IMR-90 (cell line): ENCODE data around the gene CPNE9. TPM values are rescaled to one million over a fixed set of nuclear protein-coding genes. Genes with fewer than 3 reads are reported as not detected.

Experiments used
- ATAC-seq: fragments of 200-7000 bp; cut with Tn5 transposase; 2 replicates; pipeline ENCODE4 v1.9.1; 2020; ENCODE audit warnings: low read depth, mild to moderate bottlenecking, moderate library complexity
- BruUV-seq: library from RNA; stranded (reverse); fragments of 400-500 nt; replicated peaks from 2 replicates; lab custom pipeline; 2021; lab: Mats Ljungman, UMichigan
- CTCF ChIA-PET: fragments of 300-600 bp; formaldehyde crosslinking; extraction: SDS; loops from one replicate; lab custom pipeline; 2021; ENCODE audit warnings: antibody characterized with exemption; lab: Yijun Ruan, JAX
- POLR2A ChIA-PET: fragments of 300-600 bp; sonication (Branson Sonifier 250); formaldehyde crosslinking; loops from one replicate; lab custom pipeline; 2022; ENCODE audit warnings: antibody characterized with exemption; ENCODE audit not compliant: unreplicated experiment; lab: Charles Lee
- DNase-seq: peaks from one replicate; pipeline ENCODE4 v3.0.0; 2013
- H2AFZ ChIP-seq: replicated peaks from 2 replicates; pipeline ENCODE3; 2013; ENCODE audit warnings: low read length, mild to moderate bottlenecking; ENCODE audit not compliant: poor library complexity
- H2AK5ac ChIP-seq: 2 replicates; pipeline ENCODE4 v1.6.1; 2013; ENCODE audit warnings: low read depth, low read length, inconsistent platforms
- H2AK9ac ChIP-seq: replicated peaks from 2 replicates; pipeline ENCODE3; 2013; ENCODE audit warnings: mild to moderate bottlenecking, low read depth, low read length, moderate library complexity; ENCODE audit not compliant: poor library complexity
- H2BK120ac ChIP-seq: 2 replicates; pipeline ENCODE4 v1.6.1; 2013; ENCODE audit warnings: low read depth, low read length, inconsistent platforms
- H2BK15ac ChIP-seq: 3 replicates; pipeline ENCODE4 v1.6.1; 2013; ENCODE audit warnings: low read depth, low read length, inconsistent platforms
- H2BK20ac ChIP-seq: 2 replicates; pipeline ENCODE4 v1.6.1; 2013; ENCODE audit warnings: low read depth, mild to moderate bottlenecking, inconsistent platforms, low read length, moderate library complexity
- H2BK5ac ChIP-seq: 2 replicates; pipeline ENCODE4 v1.6.1; 2013; ENCODE audit warnings: mild to moderate bottlenecking, low read depth, low read length, inconsistent platforms; ENCODE audit not compliant: poor library complexity, severe bottlenecking
- H3K14ac ChIP-seq: replicated peaks from 2 replicates; pipeline ENCODE4 v1.6.1; 2013; ENCODE audit warnings: low read depth, low read length, inconsistent platforms
- H3K18ac ChIP-seq: 2 replicates; pipeline ENCODE4 v1.6.1; 2013; ENCODE audit warnings: low read depth, low read length, control low read depth
- H3K23ac ChIP-seq: 2 replicates; pipeline ENCODE4 v1.6.1; 2013; ENCODE audit warnings: low read depth, low read length, inconsistent platforms
- H3K27ac ChIP-seq: 2 replicates; pipeline ENCODE4 v1.5.1; 2013; ENCODE audit warnings: mild to moderate bottlenecking, control low read depth, low read length; ENCODE audit not compliant: insufficient read depth
- H3K27me3 ChIP-seq: 2 replicates; pipeline ENCODE4 v1.6.1; 2013; ENCODE audit warnings: low read length; ENCODE audit not compliant: control insufficient read depth, insufficient read depth
- H3K36me3 ChIP-seq: 2 replicates; pipeline ENCODE4 v1.6.1; 2013; ENCODE audit warnings: low read length, mixed read lengths; ENCODE audit not compliant: control insufficient read depth, insufficient read depth
- H3K4ac ChIP-seq: 2 replicates; pipeline ENCODE4 v1.6.1; 2013; ENCODE audit warnings: low read depth, low read length, inconsistent platforms
- H3K4me1 ChIP-seq: 2 replicates; pipeline ENCODE4 v1.6.1; 2013; ENCODE audit warnings: low read length, mixed read lengths; ENCODE audit not compliant: control insufficient read depth, insufficient read depth
- H3K4me2 ChIP-seq: 2 replicates; pipeline ENCODE4 v1.6.1; 2013; ENCODE audit warnings: low read depth, mild to moderate bottlenecking, control low read depth, low read length, moderate library complexity
- H3K4me3 ChIP-seq: 2 replicates; pipeline ENCODE4 v1.5.1; 2013; ENCODE audit warnings: low read depth, mild to moderate bottlenecking, control low read depth, low read length, moderate library complexity; ENCODE audit not compliant: insufficient read depth
- H3K56ac ChIP-seq: 2 replicates; pipeline ENCODE4 v1.6.1; 2013; ENCODE audit warnings: low read length, inconsistent platforms; ENCODE audit not compliant: insufficient read depth; ENCODE audit errors: extremely low read depth
- H3K79me1 ChIP-seq, 2 experiments: 2 replicates each; pipeline ENCODE4 v1.6.1; 2013; ENCODE audit warnings: low read length in 2 of 2, inconsistent platforms in 1 of 2, low read depth in 1 of 2
- H3K9ac ChIP-seq: 2 replicates; pipeline ENCODE4 v1.6.1; 2013; ENCODE audit warnings: low read depth, low read length, control low read depth
- H3K9me1 ChIP-seq: 2 replicates; pipeline ENCODE4 v1.6.1; 2013; ENCODE audit warnings: low read length, inconsistent platforms; ENCODE audit not compliant: insufficient read depth
- H3K9me3 ChIP-seq: 2 replicates; pipeline ENCODE4 v1.6.1; 2013; ENCODE audit warnings: low read length; ENCODE audit not compliant: control insufficient read depth, insufficient read depth
- H4K20me1 ChIP-seq: 2 replicates; pipeline ENCODE4 v1.6.1; 2013; ENCODE audit warnings: low read length, inconsistent platforms; ENCODE audit not compliant: insufficient read depth
- H4K5ac ChIP-seq: 2 replicates; pipeline ENCODE4 v1.6.1; 2013; ENCODE audit warnings: mild to moderate bottlenecking, low read depth, low read length, control low read depth
- H4K8ac ChIP-seq, 2 experiments: 2 replicates each; pipeline ENCODE4 v1.6.1; 2013; ENCODE audit warnings: low read depth in 2 of 2, low read length in 2 of 2, control low read depth in 1 of 2, inconsistent platforms in 1 of 2
- H4K91ac ChIP-seq: 2 replicates; pipeline ENCODE4 v1.6.1; 2013; ENCODE audit warnings: low read depth, low read length, inconsistent platforms; ENCODE audit not compliant: insufficient read depth
- BHLHE40 ChIP-seq: fragments of 150-350 bp; IDR thresholded peaks from 2 replicates; pipeline ENCODE4 v1.6.1; 2016; ENCODE audit warnings: mild to moderate bottlenecking, low read depth, low read length
- CEBPB ChIP-seq: IDR thresholded peaks from 2 replicates; pipeline ENCODE4 v1.6.1; 2012; ENCODE audit warnings: low read depth, low read length, improper control_type of control experiment
- CHD1 ChIP-seq: IDR thresholded peaks from 2 replicates; pipeline ENCODE4 v1.6.1; 2012; ENCODE audit warnings: low read depth, low read length, improper control_type of control experiment
- ELK1 ChIP-seq: fragments of 150-350 bp; IDR thresholded peaks from 2 replicates; pipeline ENCODE4 v1.6.1; 2016; ENCODE audit warnings: low read depth, mild to moderate bottlenecking, low read length, moderate library complexity, borderline replicate concordance
- FOS ChIP-seq: fragments of 150-350 bp; IDR thresholded peaks from 2 replicates; pipeline ENCODE4 v1.6.1; 2016; ENCODE audit warnings: low read depth, low read length
- MAFK ChIP-seq: IDR thresholded peaks from 2 replicates; pipeline ENCODE4 v1.6.1; 2012; ENCODE audit warnings: low read depth, low read length, improper control_type of control experiment
- MAZ ChIP-seq: IDR thresholded peaks from 2 replicates; pipeline ENCODE4 v1.6.1; 2012; ENCODE audit warnings: low read depth, mild to moderate bottlenecking, low read length, improper control_type of control experiment, moderate library complexity, borderline replicate concordance
- MXI1 ChIP-seq: IDR thresholded peaks from 2 replicates; pipeline ENCODE4 v1.6.1; 2012; ENCODE audit warnings: low read depth, mild to moderate bottlenecking, low read length, moderate library complexity, borderline replicate concordance
- NFE2L2 ChIP-seq: fragments of 150-350 bp; IDR thresholded peaks from 2 replicates; pipeline ENCODE4 v1.6.1; 2016; ENCODE audit warnings: low read depth, mild to moderate bottlenecking, low read length
- POLR2A ChIP-seq: IDR thresholded peaks from 2 replicates; pipeline ENCODE4 v1.6.1; 2012; ENCODE audit warnings: mild to moderate bottlenecking, low read depth, low read length
- RAD21 ChIP-seq: IDR thresholded peaks from 2 replicates; pipeline ENCODE4 v1.6.1; 2012; ENCODE audit warnings: low read length, improper control_type of control experiment
- SMC3 ChIP-seq: fragments of 150-350 bp; IDR thresholded peaks from 2 replicates; pipeline ENCODE4 v1.6.1; 2016; ENCODE audit warnings: low read depth, mild to moderate bottlenecking, antibody characterized with exemption, low read length, moderate library complexity
- dilution Hi-C: fragments of 300-500 bp; cut with HindIII; formaldehyde crosslinking; loops from one replicate; pipeline ENCODE4 v1.14.3; 2018; ENCODE audit warnings: low sequenced_read_pairs; ENCODE audit not compliant: unreplicated experiment
- in situ Hi-C: fragments of 300-500 bp; cut with MboI; formaldehyde crosslinking; loops from 3 replicates; pipeline ENCODE4 v1.14.3; 2019; ENCODE audit warnings: low sequenced_read_pairs, inconsistent platforms, mixed read lengths
- intact Hi-C: fragments of 100-400 bp; cut with micrococcal nuclease; formaldehyde crosslinking; loops from 2 replicates; pipeline ENCODE4 v1.10.0; 2022
- polyA plus RNA-seq, 3 experiments: library from polyadenylated mRNA; depleted of rRNA; stranded (reverse); fragments of >200 nt; gene quantifications; 2 replicates each; pipeline ENCODE4 v1.2.3, GENCODE V29; 2012; ENCODE audit warnings: low replicate concordance in 1 of 3
- total RNA-seq: library from RNA; depleted of rRNA; stranded (reverse); fragments of >200 nt; gene quantifications from 2 replicates; pipeline ENCODE4 v1.2.3, GENCODE V29; 2012
- TF ChIP-seq, protein P1 (sequence below): fragments of 150-350 bp; IDR thresholded peaks from 2 replicates; pipeline ENCODE4 v1.6.1; 2017; ENCODE audit warnings: mild to moderate bottlenecking, antibody characterized with exemption, low read length, low read depth
- TF ChIP-seq, protein P2 (sequence below): conservative IDR thresholded peaks from 2 replicates; pipeline ENCODE4 v1.5.1; 2012; ENCODE audit warnings: mild to moderate bottlenecking, low read depth, low read length, improper control_type of control experiment

CPNE9 gene
- total and polyA plus RNA-seq, 2 of the 4 experiments (the other 2 are of a cell fraction) = not detected

GRCh38 chr3:9669720-9670432, 33.8 kb upstream of the CPNE9 start (continued):
- TF ChIP-seq CEBPB = no peak

GRCh38 chr3:9673082-9673481, 30.6 kb upstream of the CPNE9 start:
- BruUV-seq = no TSS peak
- H3K27ac ChIP-seq = no peak overlapping the region
- no peaks in the 10 kb centered on the region for H3K79me1 ChIP-seq
- H2BK120ac ChIP-seq = no peak overlapping the region
- H2BK15ac ChIP-seq = no peak overlapping the region
- no peak overlapping the region for H4K8ac ChIP-seq
- no peaks in the 10 kb centered on the region for H3K9me3 ChIP-seq
- ChIA-PET CTCF (no interaction called here), POLR2A (no interaction called here)
- H3K36me3 ChIP-seq = peaks cover 52% of the 10 kb centered on the region
- H2BK20ac ChIP-seq = no peak overlapping the region
- no peak overlapping the region for H2AK9ac ChIP-seq
- H2AK5ac ChIP-seq = no peak overlapping the region
- H2AFZ ChIP-seq = no peak overlapping the region
- H3K9me1 ChIP-seq = peaks cover 6% of the 10 kb centered on the region
- no peak overlapping the region for H3K4ac ChIP-seq
- dilution Hi-C loops = no loop called here
- H3K56ac ChIP-seq = no peak overlapping the region
- H2BK5ac ChIP-seq = no peak overlapping the region
- no peaks in the 10 kb centered on the region for H3K27me3 ChIP-seq
- H3K4me2 ChIP-seq = no peak overlapping the region
- H3K4me1 ChIP-seq = peaks cover 3% of the 10 kb centered on the region
- no peak overlapping the region for H4K5ac ChIP-seq
- no peak overlapping the region for H3K23ac ChIP-seq
- H4K20me1 ChIP-seq = no peaks in the 10 kb centered on the region; the same call in 1 of the 2 replicates
- no peak overlapping the region for H3K9ac ChIP-seq
- in situ Hi-C loops = loop anchor here (25.0 kb wide), 1 partner anchor 311 kb away; the partner anchor contains the start of gene THUMPD3
- H4K91ac ChIP-seq = no peak overlapping the region
- H3K14ac ChIP-seq = no peak overlapping the region
- intact Hi-C loops = no loop called here
- no peak overlapping the region for H3K4me3 ChIP-seq
- no peak overlapping the region for H3K18ac ChIP-seq
- ATAC-seq = no peak
- DNase-seq = no peak
- TF ChIP-seq SMC3 (no peak), BHLHE40 (no peak), POLR2A (no peak), MAFK (no peak), ELK1 (no peak), MXI1 (no peak), MAZ (no peak), NFE2L2 (no peak), RAD21 (no peak), FOS (no peak), CEBPB (no peak), CHD1 (no peak)
- TF ChIP-seq, protein P1, sequence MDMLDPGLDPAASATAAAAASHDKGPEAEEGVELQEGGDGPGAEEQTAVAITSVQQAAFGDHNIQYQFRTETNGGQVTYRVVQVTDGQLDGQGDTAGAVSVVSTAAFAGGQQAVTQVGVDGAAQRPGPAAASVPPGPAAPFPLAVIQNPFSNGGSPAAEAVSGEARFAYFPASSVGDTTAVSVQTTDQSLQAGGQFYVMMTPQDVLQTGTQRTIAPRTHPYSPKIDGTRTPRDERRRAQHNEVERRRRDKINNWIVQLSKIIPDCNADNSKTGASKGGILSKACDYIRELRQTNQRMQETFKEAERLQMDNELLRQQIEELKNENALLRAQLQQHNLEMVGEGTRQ = no peak
- TF ChIP-seq, protein P2, sequence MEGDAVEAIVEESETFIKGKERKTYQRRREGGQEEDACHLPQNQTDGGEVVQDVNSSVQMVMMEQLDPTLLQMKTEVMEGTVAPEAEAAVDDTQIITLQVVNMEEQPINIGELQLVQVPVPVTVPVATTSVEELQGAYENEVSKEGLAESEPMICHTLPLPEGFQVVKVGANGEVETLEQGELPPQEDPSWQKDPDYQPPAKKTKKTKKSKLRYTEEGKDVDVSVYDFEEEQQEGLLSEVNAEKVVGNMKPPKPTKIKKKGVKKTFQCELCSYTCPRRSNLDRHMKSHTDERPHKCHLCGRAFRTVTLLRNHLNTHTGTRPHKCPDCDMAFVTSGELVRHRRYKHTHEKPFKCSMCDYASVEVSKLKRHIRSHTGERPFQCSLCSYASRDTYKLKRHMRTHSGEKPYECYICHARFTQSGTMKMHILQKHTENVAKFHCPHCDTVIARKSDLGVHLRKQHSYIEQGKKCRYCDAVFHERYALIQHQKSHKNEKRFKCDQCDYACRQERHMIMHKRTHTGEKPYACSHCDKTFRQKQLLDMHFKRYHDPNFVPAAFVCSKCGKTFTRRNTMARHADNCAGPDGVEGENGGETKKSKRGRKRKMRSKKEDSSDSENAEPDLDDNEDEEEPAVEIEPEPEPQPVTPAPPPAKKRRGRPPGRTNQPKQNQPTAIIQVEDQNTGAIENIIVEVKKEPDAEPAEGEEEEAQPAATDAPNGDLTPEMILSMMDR = no peak
